Measurements from ENCODE around the gene MNAT1.
"Not testable (repeated sequence)": the region's sequence is repeated elsewhere in the genome, so short reads cannot be mapped to it uniquely, and the experiment has no call there.

The MNAT1 gene

DNA sequence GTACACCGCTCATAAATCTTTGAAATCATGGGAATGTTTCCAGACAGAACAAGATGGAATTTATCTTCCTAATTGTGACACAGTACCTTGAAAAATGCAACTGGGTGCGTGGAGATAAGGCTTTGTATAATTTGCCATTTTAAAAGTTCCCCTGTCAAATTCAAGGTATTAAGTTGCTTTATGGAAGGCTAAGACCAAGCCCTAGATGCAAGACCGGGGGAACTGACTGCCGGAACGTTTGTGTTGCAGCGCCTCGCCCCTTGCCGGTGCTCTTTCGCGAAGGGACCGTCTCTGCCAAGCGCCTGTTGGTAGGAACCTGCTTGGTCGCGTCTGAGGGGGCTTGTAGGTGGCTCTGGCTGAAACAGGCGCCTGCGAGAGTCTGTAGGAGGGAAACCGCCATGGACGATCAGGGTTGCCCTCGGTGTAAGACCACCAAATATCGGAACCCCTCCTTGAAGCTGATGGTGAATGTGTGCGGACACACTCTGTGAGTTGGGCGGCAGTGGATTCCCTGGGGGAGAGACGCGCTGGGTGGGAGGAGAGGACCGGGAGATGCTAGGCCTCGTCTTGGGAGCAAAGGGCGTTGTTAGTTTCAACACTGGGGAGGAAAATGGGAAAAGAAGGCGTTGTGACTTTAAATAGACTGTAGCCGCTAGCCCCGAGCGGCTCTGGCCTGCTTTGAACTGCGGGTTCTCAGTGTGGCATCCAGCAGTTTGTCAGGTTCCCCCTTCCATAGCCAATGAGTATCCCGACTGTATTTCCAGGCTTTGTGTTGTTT lies at the start of gene MNAT1:
Gene MNAT1 (plus strand): TSS at position 297 of the 778 bp plus-strand sequence. CDS start 102 bp downstream, at position 399.
- DNase-seq, result peak; percentile 82

DNA sequence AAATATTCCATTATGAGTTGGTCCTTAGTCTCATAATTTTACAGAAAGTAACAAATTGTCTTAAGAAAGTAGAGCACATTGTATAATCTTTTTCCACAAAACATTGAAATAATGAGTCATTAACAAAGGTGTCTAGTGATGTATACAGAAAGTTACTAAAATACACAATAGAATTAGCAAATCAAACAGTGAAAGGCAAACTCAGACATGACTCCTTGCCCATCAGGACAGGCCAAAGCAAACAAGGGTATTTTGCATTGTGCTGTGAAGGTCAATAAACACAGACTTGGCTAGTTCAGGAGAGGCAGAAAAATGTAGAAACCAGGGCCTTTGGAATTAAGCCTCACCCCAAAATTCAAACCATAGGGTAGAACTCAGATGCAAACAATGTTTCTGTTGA lies 47.7 kb upstream of the MNAT1 start:
- no peak for DNase-seq

DNA sequence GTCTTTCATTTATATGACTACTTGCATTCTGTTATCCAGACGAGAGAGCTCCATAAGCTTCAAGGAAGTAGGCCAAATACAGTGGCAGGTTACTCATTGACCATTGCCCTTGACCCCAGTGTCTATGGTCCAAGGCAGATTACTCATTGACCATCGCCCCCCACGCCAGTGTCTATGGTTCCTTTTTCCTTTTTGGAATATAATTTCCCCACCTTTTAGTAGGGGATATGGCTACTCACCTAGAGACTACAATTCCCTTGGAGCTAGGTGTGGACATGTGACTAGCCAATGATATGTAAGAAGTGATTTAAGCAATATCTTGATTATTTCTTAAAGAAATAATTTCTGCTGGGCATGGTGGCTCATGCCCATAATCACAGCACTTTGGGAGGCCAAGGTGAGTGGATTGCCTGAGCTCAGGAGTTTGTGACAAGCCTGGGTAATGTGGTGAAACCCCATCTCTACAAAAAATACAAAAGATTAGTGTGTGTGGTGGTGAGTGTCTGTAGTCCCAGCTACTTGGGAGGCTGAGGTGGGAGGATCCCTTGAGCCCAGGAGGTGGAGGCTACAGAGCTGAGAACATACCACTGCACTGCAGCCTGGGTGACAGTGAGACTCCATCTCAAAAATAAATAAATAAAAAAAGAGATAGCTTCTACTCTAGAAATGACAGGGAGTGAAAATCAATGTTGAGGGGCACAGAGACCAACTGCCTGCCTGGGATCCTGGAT lies 43.0 kb upstream of the MNAT1 start:
- DNase-seq, result no peak

- no peak for DNase-seq
Measured at GRCh38 chr14:60695327-60695726, 39.2 kb upstream of the MNAT1 start.

- no peak for DNase-seq
Measured at GRCh38 chr14:60700598-60700997, 34.0 kb upstream of the MNAT1 start.

DNA sequence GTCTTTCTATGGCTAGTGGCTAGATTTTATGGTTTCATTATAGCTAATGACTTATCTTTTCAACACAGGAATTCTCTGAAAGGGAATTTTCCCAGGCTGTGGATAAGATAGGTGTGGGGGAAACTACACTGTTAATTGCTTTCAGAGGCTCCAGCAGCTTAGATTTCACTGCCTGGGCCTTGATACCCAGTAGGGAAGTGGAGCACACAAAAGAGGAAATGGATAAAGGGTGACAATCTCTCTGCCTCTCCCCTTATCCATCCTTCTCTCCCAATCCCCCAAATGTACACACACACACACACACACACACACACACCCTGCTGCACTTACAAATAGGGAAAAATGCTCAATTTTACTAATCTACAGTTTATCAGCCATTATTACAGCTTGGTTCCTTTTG lies 29.5 kb upstream of the MNAT1 start:
- no peak for DNase-seq

GRCh38 chr14:60707858-60708257 lies 26.7 kb upstream of the MNAT1 start:
- DNase-seq, result no peak

DNA sequence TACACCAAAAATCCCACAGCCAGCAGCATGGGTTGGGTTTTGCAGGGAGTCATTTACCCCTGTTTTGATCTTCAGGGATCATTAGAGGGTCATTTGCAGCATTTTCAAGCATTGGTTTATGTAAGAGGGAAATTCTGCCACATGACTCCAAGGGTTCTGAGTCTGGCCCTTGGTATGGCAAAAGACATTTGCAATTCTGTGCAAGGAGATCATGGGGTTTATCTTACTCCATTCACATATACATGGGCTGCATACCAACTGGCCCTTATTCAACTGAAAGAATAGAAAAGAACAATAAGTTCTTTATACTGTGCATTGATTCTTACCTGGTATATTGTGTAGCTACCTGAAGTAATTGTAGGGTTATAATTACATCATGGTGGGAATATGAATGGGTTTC lies 24.1 kb upstream of the MNAT1 start:
- no peak for DNase-seq

GRCh38 chr14:60713513-60713912 lies 21.0 kb upstream of the MNAT1 start:
- no peak for DNase-seq

- no peak for DNase-seq
Measured at GRCh38 chr14:60720391-60720790, 14.2 kb upstream of the MNAT1 start.

- no peak for DNase-seq
Measured at GRCh38 chr14:60720962-60721325, 13.6 kb upstream of the MNAT1 start.

DNA sequence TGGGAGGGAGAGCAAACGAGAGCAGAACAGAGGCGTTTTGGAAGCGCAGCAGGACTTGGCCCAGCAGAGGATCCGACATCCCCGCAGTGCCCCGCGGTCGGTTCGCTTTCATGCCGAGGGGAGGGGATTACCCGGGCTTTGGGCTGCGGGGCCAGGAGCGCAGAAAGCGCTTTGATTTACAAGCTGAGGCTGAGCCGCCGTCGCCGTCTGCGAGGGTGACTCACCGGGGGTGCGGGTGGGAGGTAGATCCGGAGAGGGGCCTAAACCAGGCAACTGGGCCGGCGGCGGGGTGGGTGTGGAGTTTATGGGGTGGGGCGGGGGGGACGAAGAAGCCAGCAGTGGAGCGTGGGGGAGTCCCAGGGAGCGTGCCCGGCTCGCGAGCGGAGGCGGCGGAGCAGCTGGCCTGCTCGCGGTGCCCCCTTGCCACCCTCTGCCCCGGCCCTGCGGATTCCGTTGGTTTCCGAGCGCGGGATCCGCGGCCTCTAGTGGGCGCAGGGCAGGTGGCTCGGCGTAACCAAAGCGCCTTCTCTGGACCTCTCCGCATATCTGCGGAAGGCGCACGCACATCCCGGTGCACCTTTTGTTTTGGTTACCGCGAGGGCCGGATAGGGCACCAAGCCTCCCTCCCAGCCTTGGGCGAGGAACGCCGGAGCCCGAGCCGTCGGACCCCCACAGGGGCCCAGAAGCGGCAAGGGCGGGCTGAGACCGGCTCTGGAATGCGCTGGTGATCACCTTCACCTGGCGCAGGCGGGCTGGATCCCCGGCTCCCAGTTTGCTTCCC lies 13.0 kb upstream of the MNAT1 start:
- peak; percentile 61 for DNase-seq

GRCh38 chr14:60722107-60722356 lies 12.5 kb upstream of the MNAT1 start:
- DNase-seq, result no peak

- peak; percentile 20 for DNase-seq
Measured at GRCh38 chr14:60722357-60723115, 12.0 kb upstream of the MNAT1 start.

DNA sequence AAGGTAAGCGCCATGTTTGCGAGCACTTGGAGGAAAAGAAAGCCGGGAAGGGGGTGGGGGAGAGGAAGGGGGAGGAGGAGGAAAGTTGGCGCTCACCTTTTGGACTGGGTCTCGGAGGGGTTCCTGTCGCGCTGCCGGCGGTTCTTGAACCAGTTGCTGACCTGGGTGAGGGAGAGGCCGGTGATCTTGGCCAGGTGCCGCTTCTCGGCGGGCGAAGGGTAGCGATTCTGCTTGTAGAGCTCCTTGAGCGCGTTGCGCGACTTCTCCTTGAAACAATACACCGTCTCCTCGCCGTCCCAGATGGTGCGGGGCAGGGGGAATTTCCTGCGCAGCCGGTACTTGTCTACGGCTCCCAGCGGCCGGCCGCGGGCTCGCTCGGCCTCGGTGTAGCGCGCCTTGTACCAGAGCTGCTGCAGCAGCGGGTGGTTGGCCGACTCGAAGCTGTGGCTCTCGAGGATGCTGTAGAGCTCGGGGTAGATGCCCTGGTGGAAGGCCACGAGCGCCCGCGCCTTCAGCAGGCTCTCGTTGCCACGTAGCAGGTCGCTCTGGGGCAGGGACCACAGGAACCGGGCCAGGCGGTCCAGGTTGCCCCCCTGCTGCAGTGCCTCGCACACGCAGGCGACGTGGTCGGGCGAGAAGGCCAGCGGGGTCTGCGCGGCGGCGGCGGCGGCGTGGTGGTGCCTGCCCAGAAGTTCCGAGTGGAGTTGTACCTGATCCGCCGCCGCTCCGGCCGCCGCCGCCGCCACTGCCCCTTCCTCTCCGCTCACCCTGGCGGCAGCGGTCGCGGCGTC lies 11.2 kb upstream of the MNAT1 start:
- DNase-seq, result peak; percentile 28

DNA sequence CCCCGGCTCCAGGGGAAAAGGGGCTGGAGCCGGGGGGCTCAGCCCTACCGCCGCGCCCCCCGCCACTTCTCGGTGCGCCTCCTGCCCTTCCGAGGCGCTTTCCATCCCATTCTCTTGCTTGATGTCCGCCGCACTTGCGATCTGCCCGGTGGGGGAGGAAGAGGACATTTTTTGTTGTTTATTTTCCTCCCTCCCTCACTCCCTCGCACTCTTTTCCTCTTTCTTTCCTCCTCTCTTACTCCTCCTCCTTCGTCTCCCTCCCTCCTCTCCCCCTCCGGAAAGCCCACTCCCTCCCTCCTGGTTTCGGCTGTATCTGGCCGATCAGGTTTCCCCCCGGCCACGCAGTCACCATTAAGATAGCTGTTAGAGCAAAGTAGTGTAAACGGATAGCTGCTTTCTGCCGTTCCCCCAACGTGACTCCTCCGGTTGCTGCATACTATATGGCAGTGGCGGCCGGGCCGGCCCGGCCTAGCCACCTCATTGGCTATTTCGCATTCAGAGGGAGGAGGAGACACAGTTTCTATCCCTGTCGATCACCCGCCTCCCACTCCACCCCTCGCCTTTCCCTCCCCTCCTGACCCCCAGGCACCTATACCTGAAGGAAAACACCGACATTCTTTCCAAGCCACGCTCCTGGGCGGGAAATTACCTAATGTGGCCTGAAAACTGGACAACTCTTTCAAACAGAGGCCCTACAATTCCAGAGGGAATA lies 10.5 kb upstream of the MNAT1 start, which contains the start of gene SIX4:
Gene SIX4 (minus strand): TSS at position 445 of the 712 bp plus-strand sequence. CDS start 277 bp downstream, at position 168.
- peak; percentile 18 for DNase-seq

DNA sequence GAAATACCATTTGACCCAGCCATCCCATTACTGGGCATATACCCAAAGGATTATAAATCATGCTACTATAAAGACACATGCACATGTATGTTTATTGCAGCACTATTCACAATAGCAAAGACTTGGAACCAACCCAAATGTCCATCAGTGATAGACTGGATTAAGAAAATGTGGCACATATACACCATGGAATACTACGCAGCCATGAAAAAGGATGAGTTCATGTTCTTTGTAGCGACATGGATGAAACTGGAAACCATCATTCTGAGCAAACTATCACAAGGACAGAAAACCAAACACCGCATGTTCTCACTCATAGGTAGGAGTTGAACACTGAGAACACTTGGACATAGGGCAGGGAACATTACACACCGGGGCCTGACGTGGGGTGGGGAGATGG lies 3.3 kb upstream of the MNAT1 start:
- not testable (repeated sequence) for DNase-seq

DNA sequence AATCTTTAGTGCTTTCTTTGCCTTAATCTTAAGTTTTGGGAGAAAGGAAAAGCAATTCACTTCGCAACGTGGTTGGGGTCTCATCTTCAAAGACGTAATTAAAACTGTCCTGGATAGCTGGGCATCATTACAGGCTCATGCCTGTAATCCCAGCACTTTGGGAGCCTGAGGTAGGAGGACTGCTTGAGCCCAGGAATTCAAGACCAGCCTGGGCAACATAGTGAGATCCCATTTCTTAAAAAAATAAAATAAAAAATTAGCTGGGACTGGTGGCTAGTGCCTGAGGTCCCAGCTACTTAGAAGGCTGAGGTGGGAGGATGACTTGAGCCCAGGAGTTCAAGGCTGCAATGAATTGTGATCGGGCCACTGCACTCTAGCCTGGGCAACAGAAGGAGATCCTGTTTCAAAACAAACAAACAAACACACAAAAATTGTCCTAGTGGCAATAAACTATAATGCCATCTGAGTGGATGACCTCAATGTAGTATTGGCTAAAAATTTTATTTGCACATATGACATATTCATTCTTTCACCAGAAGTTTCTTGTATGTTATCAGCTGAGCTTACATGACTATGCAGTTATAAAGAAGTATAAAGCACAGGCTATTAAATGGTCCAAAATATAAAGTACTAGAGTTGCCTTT lies 1.6 kb upstream of the MNAT1 start:
- no peak for DNase-seq

DNA sequence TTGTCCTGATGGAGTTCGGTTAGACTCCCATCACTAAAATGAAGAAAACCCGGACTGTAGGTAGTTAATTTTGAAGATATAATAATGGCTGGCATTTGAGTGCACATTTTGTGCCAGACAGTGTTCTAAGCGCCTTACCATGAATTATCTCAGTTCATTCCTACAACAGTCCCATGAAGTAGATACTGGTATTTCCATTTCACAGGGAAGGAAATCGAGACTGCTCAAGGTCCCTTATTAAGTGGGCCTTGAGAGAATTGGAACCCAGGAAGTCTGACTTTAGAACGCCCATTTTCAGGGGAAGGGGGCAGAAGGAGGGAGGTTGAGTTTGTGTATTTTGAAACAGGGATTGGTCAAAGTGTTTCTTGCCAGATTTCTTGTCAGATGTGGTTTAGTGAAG lies 855 bp downstream of the MNAT1 start:
- DNase-seq, result no peak

DNA sequence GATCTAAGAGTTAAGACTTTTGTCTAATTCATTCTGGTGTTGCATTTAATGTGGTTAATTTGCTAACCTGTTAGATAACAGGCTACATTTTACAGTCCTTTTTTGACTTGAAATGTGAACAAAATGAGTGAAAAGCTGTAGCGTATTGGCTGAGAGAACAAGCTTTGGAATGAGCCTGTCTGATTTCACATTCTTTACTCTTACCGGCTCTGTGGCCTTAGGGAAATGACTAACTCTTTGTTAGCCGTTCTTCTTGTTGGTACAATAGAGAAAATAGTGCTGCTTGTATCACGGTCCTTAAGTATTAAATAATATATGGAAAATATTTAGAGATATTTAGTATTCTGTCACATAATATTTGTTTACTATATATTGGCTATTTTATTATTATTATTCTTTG lies 1.9 kb downstream of the MNAT1 start:
- DNase-seq, result no peak

All from activated naive CD4-positive, alpha-beta T cell treated with Interleukin-2 at 50 U/mL for 16 hours (primary cell).